H1 (cell line): Measurements from ENCODE around the gene PHKA2. TPM values are rescaled to one million over a fixed set of nuclear protein-coding genes. Genes with fewer than 3 reads are reported as not detected.

ENCODE experiments used
- ATF2 ChIP-seq: IDR thresholded peaks from 2 replicates; pipeline ENCODE4 v1.6.1; 2012; ENCODE audit warnings: low read length, inconsistent platforms
- BACH1 ChIP-seq: IDR thresholded peaks from 2 replicates; pipeline ENCODE4 v1.6.1; 2012; ENCODE audit warnings: low read length, improper control_type of control experiment
- polyA plus RNA-seq, 7 experiments: library from polyadenylated mRNA; depleted of rRNA in 3 of 7; stranded (reverse) in 5 of 7; unstranded in 2 of 7; fragments of >200 nt in 5 of 7; fragments of 200-250 nt in 2 of 7; gene quantifications; 1 replicate in 5 of 7; 2 replicates in 1 of 7; 4 replicates in 1 of 7; pipeline versions ENCODE4 v1.2.1 to v1.2.3, GENCODE V29; 2011 to 2013; ENCODE audit warnings: missing spikeins in 2 of 7, mixed read lengths in 2 of 7
- total RNA-seq: library from RNA; stranded (reverse); fragmentation: NEBNext Ultra II Directional; extraction: Animal tissue kit (Norgen Biotek cat#: 25700); gene quantifications from 2 replicates; pipeline ENCODE4 v1.2.1, GENCODE V29; 2021

Gene PHKA2
- total and polyA plus RNA-seq, 2 of the 8 experiments (the other 6 are each of a cell fraction or from before 2014, with no cell fraction given), result 28.1 to 35.8 TPM

- TF ChIP-seq ATF2 (no peak), BACH1 (no peak)
Observed at GRCh38 chrX:18861511-18861910, 122.4 kb downstream of the PHKA2 start (continued).
